A549 (cell line): ENCODE data around the gene HINT3. TPM values are rescaled to one million over a fixed set of nuclear protein-coding genes. Genes with fewer than 3 reads are reported as not detected.

ENCODE experiments used
- ATAC-seq, 2 experiments: fragments of 200-7000 bp in 1 of 2; fragments of >200 bp in 1 of 2; cut with Nextera tagmentation in 1 of 2; cut with Tn5 transposase in 1 of 2; 3 replicates each; pipeline versions ENCODE4 v1.8.0 to v1.9.1; 2018 to 2020; ENCODE audit warnings: mild to moderate bottlenecking in 1 of 2, moderate library complexity in 1 of 2
- CTCF ChIA-PET: fragments of 300-600 bp; sonication (Branson Sonifier 250); formaldehyde crosslinking; extraction: SDS; loops from one replicate; lab custom pipeline; 2021; ENCODE audit warnings: antibody characterized with exemption, inconsistent platforms; lab: Yijun Ruan, JAX
- POLR2A ChIA-PET: fragments of 350-600 bp; formaldehyde crosslinking; extraction: SDS; loops from one replicate; lab custom pipeline; 2021; ENCODE audit warnings: antibody characterized with exemption, inconsistent platforms; lab: Yijun Ruan, JAX
- DNase-seq, 2 experiments: peaks; one replicate each; pipeline versions ENCODE4 v3.0.0 to v3.0.0-alpha.2; 2011 to 2016; ENCODE audit warnings: low read depth in 1 of 2, low spot score in 1 of 2
- FAIRE-seq: peaks from 2 replicates; lab custom pipeline; 2011; peaks lifted over from hg19 to GRCh38; lab: Jason Lieb, UNC
- H3K27ac ChIP-seq, 2 experiments: fragments of >200 bp; sonication (Bioruptor Twin); formaldehyde crosslinking; 3 replicates each; pipeline ENCODE4 v1.5.1; 2016 to 2017
- H3K4me1 ChIP-seq: fragments of >200 bp; sonication (Bioruptor Twin); formaldehyde crosslinking; 3 replicates; pipeline ENCODE4 v1.6.1; 2016
- H3K4me2 ChIP-seq: fragments of >200 bp; sonication (Bioruptor Twin); formaldehyde crosslinking; 3 replicates; pipeline ENCODE4 v1.6.1; 2016
- H3K4me3 ChIP-seq: fragments of >200 bp; sonication (Bioruptor Twin); formaldehyde crosslinking; 3 replicates; pipeline ENCODE4 v1.5.1; 2016
- H3K9me3 ChIP-seq: fragments of >200 bp; sonication (Bioruptor Twin); formaldehyde crosslinking; 3 replicates; pipeline ENCODE4 v1.6.1; 2016
- BCL3 ChIP-seq: fragments of >200 bp; sonication (Bioruptor Twin); formaldehyde crosslinking; IDR thresholded peaks from 3 replicates; pipeline ENCODE4 v1.6.1; 2016
- BHLHE40 ChIP-seq: IDR thresholded peaks from 2 replicates; pipeline ENCODE4 v1.6.1; 2012; ENCODE audit warnings: low read depth, low read length, inconsistent platforms
- CBX2 ChIP-seq: fragments of 200-600 bp; sonication (generic); IDR thresholded peaks from 2 replicates; pipeline ENCODE4 v1.6.1; 2016; ENCODE audit warnings: low read depth, mild to moderate bottlenecking, borderline replicate concordance
- CBX8 ChIP-seq: fragments of 200-600 bp; sonication (generic); IDR thresholded peaks from 2 replicates; pipeline ENCODE4 v1.6.1; 2016
- CHD2 ChIP-seq: fragments of 150-350 bp; IDR thresholded peaks from 2 replicates; pipeline ENCODE4 v1.6.1; 2014; ENCODE audit warnings: low read length; ENCODE audit not compliant: partially characterized antibody
- CHD4 ChIP-seq: fragments of 200-600 bp; sonication (generic); IDR thresholded peaks from 2 replicates; pipeline ENCODE4 v1.6.1; 2016; ENCODE audit warnings: antibody characterized with exemption, mild to moderate bottlenecking, borderline replicate concordance
- CTCF ChIP-seq: fragments of >200 bp; sonication (Bioruptor Twin); formaldehyde crosslinking; IDR thresholded peaks from 3 replicates; pipeline ENCODE4 v1.5.1; 2016
- EHF ChIP-seq: fragments of 250-450 bp; sonication (Bioruptor Pico); IDR thresholded peaks from 2 replicates; pipeline ENCODE4 v1.5.0; 2020; ENCODE audit warnings: mild to moderate bottlenecking
- ELK1 ChIP-seq: fragments of 150-350 bp; IDR thresholded peaks from 2 replicates; pipeline ENCODE4 v1.6.1; 2014; ENCODE audit warnings: low read depth, mild to moderate bottlenecking, low read length
- EP300 ChIP-seq, 2 experiments: fragments of >200 bp; sonication (Bioruptor Twin); formaldehyde crosslinking; IDR thresholded peaks; 2 replicates in 1 of 2; 3 replicates in 1 of 2; pipeline ENCODE4 v1.6.1; 2016 to 2017
- FOSL2 ChIP-seq, 2 experiments: fragments of 450-650 bp in 1 of 2; fragments of >200 bp in 1 of 2; sonication (Bioruptor Twin) in 1 of 2; formaldehyde crosslinking; IDR thresholded peaks; 2 replicates each; pipeline versions ENCODE4 v1.5.0 to v1.6.1; 2016 to 2020; ENCODE audit warnings: mild to moderate bottlenecking in 1 of 2, moderate library complexity in 1 of 2
- FOXS1 ChIP-seq: fragments of 250-450 bp; sonication (Bioruptor Pico); IDR thresholded peaks from 2 replicates; pipeline ENCODE4 v1.5.0; 2020; ENCODE audit warnings: mild to moderate bottlenecking, moderate library complexity
- GATA3 ChIP-seq: IDR thresholded peaks from 2 replicates; pipeline ENCODE4 v1.6.1; 2012; ENCODE audit warnings: borderline replicate concordance
- HDAC2 ChIP-seq: fragments of 200-600 bp; sonication (generic); IDR thresholded peaks from 2 replicates; pipeline ENCODE4 v1.6.1; 2016
- HES2 ChIP-seq: fragments of >200 bp; sonication (Bioruptor Twin); formaldehyde crosslinking; IDR thresholded peaks from 2 replicates; pipeline ENCODE4 v1.6.1; 2016
- HEYL ChIP-seq: fragments of 250-450 bp; sonication (Bioruptor Pico); IDR thresholded peaks from 2 replicates; pipeline ENCODE4 v1.8.0; 2021; ENCODE audit warnings: mild to moderate bottlenecking, moderate library complexity
- HOXA7 ChIP-seq: fragments of 250-450 bp; sonication (Bioruptor Pico); IDR thresholded peaks from 2 replicates; pipeline ENCODE4 v1.5.0; 2020; ENCODE audit warnings: mild to moderate bottlenecking, moderate library complexity
- HOXB13 ChIP-seq: fragments of 250-450 bp; sonication (Bioruptor Pico); IDR thresholded peaks from 2 replicates; pipeline ENCODE4 v1.5.0; 2020; ENCODE audit warnings: low read depth, mild to moderate bottlenecking, moderate library complexity
- JUN ChIP-seq, 2 experiments: fragments of >200 bp; sonication (Bioruptor Twin); formaldehyde crosslinking; IDR thresholded peaks; 2 replicates in 1 of 2; 3 replicates in 1 of 2; pipeline ENCODE4 v1.6.1; 2016 to 2017
- JUNB ChIP-seq: fragments of >200 bp; sonication (Bioruptor Twin); formaldehyde crosslinking; IDR thresholded peaks from 2 replicates; pipeline ENCODE4 v1.6.1; 2016
- KDM1A ChIP-seq: fragments of 200-600 bp; sonication (generic); IDR thresholded peaks from 2 replicates; pipeline ENCODE4 v1.6.1; 2016; ENCODE audit warnings: low read depth, mild to moderate bottlenecking
- MAX ChIP-seq: IDR thresholded peaks from 2 replicates; pipeline ENCODE4 v1.6.1; 2012
- NFE2L2 ChIP-seq: fragments of 150-350 bp; conservative IDR thresholded peaks from 2 replicates; pipeline ENCODE4 v1.6.1; 2014; ENCODE audit warnings: low read length
- NR3C1 ChIP-seq: fragments of >200 bp; sonication (Bioruptor Twin); formaldehyde crosslinking; IDR thresholded peaks from 3 replicates; pipeline ENCODE4 v1.6.1; 2017
- PBX3 ChIP-seq: IDR thresholded peaks from 2 replicates; pipeline ENCODE4 v1.6.1; 2012
- RAD21 ChIP-seq, 2 experiments: fragments of >200 bp in 1 of 2; sonication (Bioruptor Twin) in 1 of 2; formaldehyde crosslinking in 1 of 2; IDR thresholded peaks in 1 of 2; conservative IDR thresholded peaks in 1 of 2; 2 replicates in 1 of 2; 3 replicates in 1 of 2; pipeline ENCODE4 v1.6.1; 2012 to 2018; ENCODE audit warnings: inconsistent platforms in 1 of 2
- RARB ChIP-seq: fragments of 250-450 bp; sonication (Bioruptor Pico); IDR thresholded peaks from 2 replicates; pipeline ENCODE4 v1.8.0; 2021; ENCODE audit warnings: mild to moderate bottlenecking, moderate library complexity
- RCOR1 ChIP-seq: fragments of 150-350 bp; IDR thresholded peaks from 2 replicates; pipeline ENCODE4 v1.6.1; 2014; ENCODE audit warnings: antibody characterized with exemption, low read length, low read depth
- RNF2 ChIP-seq: fragments of 200-600 bp; sonication (generic); IDR thresholded peaks from 2 replicates; pipeline ENCODE4 v1.6.1; 2016; ENCODE audit warnings: low read depth, mild to moderate bottlenecking, antibody characterized with exemption, moderate library complexity, borderline replicate concordance
- SMC3 ChIP-seq: fragments of >200 bp; sonication (Bioruptor Twin); formaldehyde crosslinking; IDR thresholded peaks from 3 replicates; pipeline ENCODE4 v1.6.1; 2018; ENCODE audit warnings: inconsistent platforms
- SREBF2 ChIP-seq: fragments of 450-650 bp; IDR thresholded peaks from 2 replicates; pipeline ENCODE4 v1.6.1; 2014; ENCODE audit warnings: mild to moderate bottlenecking, moderate library complexity
- TFCP2L1 ChIP-seq: fragments of 250-450 bp; sonication (Bioruptor Pico); IDR thresholded peaks from 2 replicates; pipeline ENCODE4 v1.5.0; 2021; ENCODE audit warnings: mild to moderate bottlenecking
- TP53 ChIP-seq: fragments of 250-450 bp; sonication (Bioruptor Pico); IDR thresholded peaks from 2 replicates; pipeline ENCODE4 v1.5.0; 2021; ENCODE audit warnings: mild to moderate bottlenecking, moderate library complexity
- USF2 ChIP-seq: fragments of 450-650 bp; IDR thresholded peaks from 2 replicates; pipeline ENCODE4 v1.6.1; 2014; ENCODE audit warnings: antibody characterized with exemption
- ZC3H11A ChIP-seq: fragments of 450-650 bp; IDR thresholded peaks from 2 replicates; pipeline ENCODE4 v1.6.1; 2014; ENCODE audit warnings: antibody characterized with exemption, mild to moderate bottlenecking
- ZSCAN20 ChIP-seq: fragments of 250-450 bp; sonication (Bioruptor Pico); IDR thresholded peaks from 2 replicates; pipeline ENCODE4 v1.8.0; 2022; ENCODE audit warnings: mild to moderate bottlenecking, moderate library complexity
- WGBS: methylation state at CpG from one replicate; pipeline ENCODE4 v1.1.6; 2017; ENCODE audit errors: missing lambda C conversion rate; 5-methylcytosine and 5-hydroxymethylcytosine counted together
- polyA plus RNA-seq, 4 experiments: library from polyadenylated mRNA; depleted of rRNA in 3 of 4; stranded (reverse); fragments of >200 nt; fragmentation: RNase III in 1 of 4; extraction: RNeasy Plus Mini Kit Qiagen cat#74134 plus additional on column Dnase treatment in 1 of 4; gene quantifications; 2 replicates in 3 of 4; 3 replicates in 1 of 4; pipeline ENCODE4 v1.2.3, GENCODE V29; 2011 to 2017

The HINT3 gene
- polyA plus RNA-seq, 2 of the 4 experiments (the other 2 are of a cell fraction) = 4.7 to 13.0 TPM

GRCh38 chr6:125918681-125919566 lies 37.6 kb upstream of the HINT3 start:
- ChIA-PET CTCF (interaction anchor here (1.1 to 14.7 kb wide), 5 partner anchors 18 to 61 kb away, joined by 3 to 148 read pairs (median 5); partner anchors contain the start of gene HINT3), POLR2A (interaction anchor here (0.7 to 2.7 kb wide), 5 partner anchors 12 to 138 kb away, joined by 3 to 20 read pairs (median 4); partner anchors contain the start of genes NCOA7 and TRMT11)
- no peak for FAIRE-seq
- under 1% methylated on average over 13 of the region's 13 CpGs for WGBS
- peak; percentile 78 to 79 for ATAC-seq
- DNase-seq = peak; percentile 25 to 92
- Histone ChIP-seq H3K9me3 (no peaks in the 10 kb centered on the region), H3K4me2 (peak overlapping the region; percentile 94), H3K27ac (peak overlapping the region; percentile 88 to 91), H3K4me3 (peak overlapping the region; percentile 66), H3K4me1 (peaks cover 73% of the 10 kb centered on the region)
- TF ChIP-seq GATA3 (no peak), HEYL (no peak), KDM1A (no peak), USF2 (no peak), CHD2 (no peak), BHLHE40 (no peak), PBX3 (no peak), NFE2L2 (no peak), FOXS1 (no peak), BCL3 (no peak), CHD4 (no peak), ZSCAN20 (CRISPR knock-in tag) (no peak), MAX (0 out of 2 replicates have a peak, but pooled peaks have one; percentile 13), CBX2 (no peak), HOXA7 (CRISPR knock-in tag) (no peak), TFCP2L1 (no peak), CTCF (no peak), TP53 (CRISPR knock-in tag) (no peak), SMC3 (0 out of 3 replicates have a peak, but pooled peaks have one; percentile 8), RARB (CRISPR knock-in tag) (no peak), HOXB13 (CRISPR knock-in tag) (no peak), JUNB (no peak), JUN (IDR thresholded peaks at IDR 0.05) (peak in 1 of 2 experiments; percentile 77; a peak in 4 of 5 replicates), NR3C1 (no peak), SREBF2 (no peak), ELK1 (peak; percentile 95), RNF2 (no peak), ZC3H11A (no peak), HES2 (no peak), RCOR1 (no peak), RAD21 (conservative IDR thresholded peaks at IDR 0.05 in 1 of 2, IDR thresholded peaks at IDR 0.05 in 1 of 2) (no peak), EP300 (IDR thresholded peaks at IDR 0.05) (no peak; a peak in 1 of 5 replicates), EHF (CRISPR knock-in tag) (no peak), CBX8 (no peak), HDAC2 (no peak), FOSL2 (IDR thresholded peaks at IDR 0.05) (no peak), FOSL2 (CRISPR knock-in tag; IDR thresholded peaks at IDR 0.05) (no peak)
